Gastrocnemius medialis (tissue), 4 donors: ENCODE measurements around the gene APEH. TPM values are rescaled to one million over a fixed set of nuclear protein-coding genes. Genes with fewer than 3 reads are reported as not detected.
A peak's percentile ranks its signal among the peaks of the same experiment; 100 is the strongest.

Source experiments
- ATAC-seq, 2 donors: fragments of 150-250 bp; one replicate each; pipeline ENCODE4 v1.9.1; 2016
- DNase-seq, 2 donors: peaks; one replicate each; pipeline ENCODE4 v3.0.0-alpha.2; 2019
- H3K27ac ChIP-seq, 4 donors: fragments of 200-600 bp; sonication (generic); 1 replicate in 1 of 4; 2 replicates in 3 of 4; pipeline ENCODE4 v1.5.1; 2016 to 2018; ENCODE audit warnings: mild to moderate bottlenecking in 2 of 4, moderate library complexity in 1 of 4
- H3K27me3 ChIP-seq, 3 donors: fragments of 200-600 bp; sonication (generic) in 2 of 3; 1 replicate in 1 of 3; 2 replicates in 2 of 3; pipeline versions ENCODE4 v1.5.1 to v1.6.0; 2016 to 2019; ENCODE audit warnings: mild to moderate bottlenecking in 1 of 3, moderate library complexity in 1 of 3
- H3K36me3 ChIP-seq, 2 donors: fragments of 200-600 bp; sonication (generic) in 1 of 2; one replicate each; pipeline ENCODE4 v1.5.1; 2017 to 2018
- H3K4me1 ChIP-seq, 2 donors: fragments of 200-600 bp; sonication (generic) in 1 of 2; one replicate each; pipeline ENCODE4 v1.5.1; 2016 to 2017; ENCODE audit warnings: mild to moderate bottlenecking in 2 of 2
- H3K4me3 ChIP-seq, 4 donors: fragments of 200-600 bp; sonication (generic) in 3 of 4; 1 replicate in 1 of 4; 2 replicates in 3 of 4; pipeline ENCODE4 v1.5.1; 2016 to 2019; ENCODE audit warnings: mild to moderate bottlenecking in 2 of 4
- H3K9me3 ChIP-seq, 3 donors: fragments of 200-600 bp; sonication (generic) in 2 of 3; 1 replicate in 1 of 3; 2 replicates in 2 of 3; pipeline ENCODE4 v1.5.1; 2016 to 2019
- POLR2A ChIP-seq, 2 donors: fragments of 450-650 bp; IDR thresholded peaks; one replicate each; pipeline ENCODE4 v1.6.1; 2017; ENCODE audit warnings: antibody characterized with exemption in 2 of 2, mild to moderate bottlenecking in 2 of 2, moderate library complexity in 2 of 2
- in situ Hi-C, 4 donors: fragments of 200-750 bp; cut with MboI; loops; one replicate each; pipeline versions ENCODE4 v1.15.0 to v1.8.0; 2017; ENCODE audit warnings: low sequenced_read_pairs in 4 of 4
- intact Hi-C: fragments of 100-400 bp; cut with DNase I; formaldehyde crosslinking; loops from one replicate; pipeline ENCODE4 v1.15.1; 2023; ENCODE audit warnings: low total_unique reads
- total RNA-seq, 4 donors: library from RNA; depleted of rRNA; stranded (reverse); fragments of >200 nt; gene quantifications; one replicate each; pipeline versions ENCODE4 v1.1.0 to v1.2.3, GENCODE V29; 2016
- TF ChIP-seq, protein P1 (sequence below), 5 experiments: fragments of 450-650 bp in 3 of 5; fragments of 200-600 bp in 2 of 5; sonication (generic) in 2 of 5; IDR thresholded peaks in 4 of 5; conservative IDR thresholded peaks in 1 of 5; 1 replicate in 4 of 5; 2 replicates in 1 of 5; pipeline ENCODE4 v1.5.1; 2016 to 2019; ENCODE audit warnings: antibody characterized with exemption in 5 of 5, mild to moderate bottlenecking in 3 of 5, moderate library complexity in 3 of 5

Gene APEH
- total RNA-seq, 4 donors from 2014 or later = 103 to 140 (median 108) TPM

DNA sequence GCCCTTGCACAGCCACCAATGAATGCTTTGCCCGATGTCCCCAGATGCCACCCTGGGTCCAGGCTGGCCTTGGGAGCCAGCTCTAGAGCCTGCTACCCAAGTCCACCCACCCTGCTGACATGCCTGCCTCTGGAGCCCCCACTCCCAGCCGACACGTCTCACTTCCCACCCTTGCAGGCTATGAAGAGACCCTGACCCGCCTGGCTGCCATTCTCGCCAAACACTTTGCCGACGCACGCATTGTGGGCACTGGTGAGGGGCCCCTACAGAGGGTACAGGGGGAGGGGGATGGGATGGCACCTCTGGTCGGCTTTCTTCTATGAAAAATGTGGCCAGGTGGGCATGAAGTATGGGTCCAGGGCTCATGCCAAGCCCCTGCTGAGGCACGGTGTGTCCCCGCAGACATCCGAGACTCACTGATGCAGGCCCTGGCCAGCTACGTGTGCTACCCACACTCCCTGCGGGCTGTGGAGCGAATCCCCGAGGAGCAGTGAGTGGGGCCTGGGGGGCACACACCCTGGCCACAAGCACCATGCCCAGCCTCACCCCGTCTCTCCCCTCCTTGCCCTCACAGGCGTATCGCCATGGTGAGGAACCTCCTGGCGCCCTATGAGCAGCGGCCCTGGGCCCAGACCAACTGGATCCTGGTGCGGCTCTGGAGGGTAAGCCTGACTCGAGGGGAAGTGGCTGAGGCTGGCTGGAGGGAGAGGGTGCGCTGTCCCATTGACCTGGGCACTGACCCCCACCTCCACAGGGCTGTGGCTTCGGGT is 39.4 kb downstream of the APEH start:
- Histone ChIP-seq H3K27me3 (no peaks in the 10 kb centered on the region), H3K9me3 (no peaks in the 10 kb centered on the region), H3K4me3 (no peak overlapping the region), H3K27ac (peak overlapping the region in 2 of 4 donors; percentile 10 to 75), H3K36me3 (peaks cover 0 to 18% of the 10 kb centered on the region in 2 donors), H3K4me1 (peaks cover 7 to 22% of the 10 kb centered on the region in 2 donors)
- TF ChIP-seq POLR2A (IDR thresholded peaks at IDR 0.05) = no peak
- TF ChIP-seq, protein P1, sequence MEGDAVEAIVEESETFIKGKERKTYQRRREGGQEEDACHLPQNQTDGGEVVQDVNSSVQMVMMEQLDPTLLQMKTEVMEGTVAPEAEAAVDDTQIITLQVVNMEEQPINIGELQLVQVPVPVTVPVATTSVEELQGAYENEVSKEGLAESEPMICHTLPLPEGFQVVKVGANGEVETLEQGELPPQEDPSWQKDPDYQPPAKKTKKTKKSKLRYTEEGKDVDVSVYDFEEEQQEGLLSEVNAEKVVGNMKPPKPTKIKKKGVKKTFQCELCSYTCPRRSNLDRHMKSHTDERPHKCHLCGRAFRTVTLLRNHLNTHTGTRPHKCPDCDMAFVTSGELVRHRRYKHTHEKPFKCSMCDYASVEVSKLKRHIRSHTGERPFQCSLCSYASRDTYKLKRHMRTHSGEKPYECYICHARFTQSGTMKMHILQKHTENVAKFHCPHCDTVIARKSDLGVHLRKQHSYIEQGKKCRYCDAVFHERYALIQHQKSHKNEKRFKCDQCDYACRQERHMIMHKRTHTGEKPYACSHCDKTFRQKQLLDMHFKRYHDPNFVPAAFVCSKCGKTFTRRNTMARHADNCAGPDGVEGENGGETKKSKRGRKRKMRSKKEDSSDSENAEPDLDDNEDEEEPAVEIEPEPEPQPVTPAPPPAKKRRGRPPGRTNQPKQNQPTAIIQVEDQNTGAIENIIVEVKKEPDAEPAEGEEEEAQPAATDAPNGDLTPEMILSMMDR (IDR thresholded peaks at IDR 0.05 in 4 of 5, conservative IDR thresholded peaks at IDR 0.05 in 1 of 5) = no peak
- ATAC-seq (no peak), DNase-seq (peak in 1 of 2 donors; percentile 13)
- intact Hi-C loops (no loop called here), in situ Hi-C loops (no loop called here)

DNA sequence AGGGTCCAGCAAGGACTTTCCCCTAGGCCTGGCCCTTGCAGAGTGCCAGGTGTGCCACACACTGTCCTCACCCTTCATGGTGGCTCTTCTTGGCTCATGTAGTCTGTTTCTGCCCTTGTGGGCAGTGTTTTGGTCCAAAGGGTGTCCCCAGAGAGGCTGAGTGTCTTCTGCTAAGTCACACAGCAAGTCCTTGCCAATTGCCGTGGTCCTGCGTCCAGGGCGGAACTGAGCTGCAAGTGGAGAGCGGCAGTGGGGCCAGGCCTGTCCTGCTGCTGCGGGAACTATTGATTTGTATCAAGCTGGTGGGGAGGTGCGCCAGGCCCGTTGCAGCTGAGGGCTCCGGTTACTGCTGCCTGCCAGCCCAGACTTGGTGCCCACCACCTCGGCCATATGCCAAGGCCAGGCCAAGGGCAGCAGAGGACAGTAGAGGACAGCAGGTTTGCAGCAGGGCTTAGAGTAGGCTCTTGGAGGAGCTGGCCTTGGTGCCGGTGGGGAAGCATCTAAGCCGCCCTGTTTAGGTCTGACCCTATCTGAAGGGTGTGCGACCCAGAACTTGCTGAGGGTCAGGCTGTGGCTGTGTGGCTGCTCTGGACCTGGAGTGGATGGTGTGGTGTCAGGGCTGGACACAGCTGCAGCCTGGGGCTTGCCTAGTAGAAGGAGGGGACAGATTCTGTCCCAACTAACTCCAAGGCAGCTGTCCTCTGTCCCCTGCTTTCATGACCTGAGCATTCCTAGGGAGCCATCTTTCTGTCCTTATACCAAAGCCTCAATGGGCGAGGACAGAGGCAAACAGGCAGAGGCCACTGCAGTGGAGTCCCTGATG is 40.8 kb downstream of the APEH start:
- Histone ChIP-seq H3K27ac (peak overlapping the region in 2 of 4 donors; percentile 33 to 75), H3K27me3 (no peaks in the 10 kb centered on the region), H3K4me1 (peaks cover 14 to 36% of the 10 kb centered on the region in 2 donors), H3K36me3 (peaks cover 0 to 18% of the 10 kb centered on the region in 2 donors), H3K4me3 (no peak overlapping the region), H3K9me3 (no peaks in the 10 kb centered on the region)
- ATAC-seq (no peak), DNase-seq (no peak)
- TF ChIP-seq, protein P1 (IDR thresholded peaks at IDR 0.05 in 4 of 5, conservative IDR thresholded peaks at IDR 0.05 in 1 of 5) = no peak
- no peak for TF ChIP-seq POLR2A (IDR thresholded peaks at IDR 0.05)
- intact Hi-C loops (no loop called here), in situ Hi-C loops (no loop called here)

DNA sequence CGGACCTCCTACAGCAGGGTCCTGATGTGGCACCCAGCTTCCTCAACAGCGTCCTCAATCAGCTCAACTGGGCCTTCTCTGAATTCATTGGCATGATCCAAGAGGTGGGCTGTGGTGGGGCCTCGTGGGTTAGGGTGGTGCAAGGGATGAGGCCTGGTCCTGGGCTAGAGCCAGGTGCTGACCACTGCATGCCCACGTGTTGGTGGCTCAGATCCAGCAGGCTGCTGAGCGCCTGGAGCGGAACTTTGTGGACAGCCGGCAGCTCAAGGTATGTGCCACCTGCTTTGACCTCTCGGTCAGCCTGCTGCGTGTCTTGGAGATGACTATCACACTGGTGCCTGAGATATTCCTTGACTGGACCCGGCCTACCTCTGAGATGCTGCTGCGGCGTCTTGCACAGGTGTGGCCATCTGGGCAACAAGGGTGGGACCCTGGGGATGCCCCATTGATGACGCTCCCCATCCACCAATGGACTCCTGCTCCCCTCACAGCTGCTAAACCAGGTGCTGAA is 41.5 kb downstream of the APEH start:
- in situ Hi-C loops = no loop called here

DNA sequence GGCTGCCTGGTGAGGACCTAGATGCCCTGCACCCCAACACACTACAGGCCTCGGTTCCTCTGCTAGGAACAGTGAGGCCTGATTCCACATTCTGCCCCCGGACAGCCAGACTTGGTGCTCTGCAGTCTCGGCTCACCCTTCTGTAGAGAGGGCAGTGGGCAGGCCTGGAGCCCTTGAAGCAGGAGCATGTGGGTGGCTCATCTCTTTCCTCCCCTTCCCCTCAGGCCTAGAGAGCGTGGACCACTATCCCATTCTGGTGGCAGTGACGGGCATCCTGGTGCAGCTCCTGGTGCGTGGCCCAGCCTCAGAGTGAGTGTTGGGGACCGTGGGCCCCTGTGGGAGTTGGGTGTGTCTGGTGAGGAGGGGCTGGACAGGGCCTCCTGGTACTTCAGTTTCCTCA is 42.0 kb downstream of the APEH start:
- Histone ChIP-seq H3K36me3 (peaks cover 0 to 27% of the 10 kb centered on the region in 2 donors), H3K9me3 (no peaks in the 10 kb centered on the region), H3K27me3 (no peaks in the 10 kb centered on the region), H3K4me3 (no peak overlapping the region), H3K27ac (no peak overlapping the region), H3K4me1 (peaks cover 16 to 42% of the 10 kb centered on the region in 2 donors)
- intact Hi-C loops (no loop called here), in situ Hi-C loops (no loop called here)
- DNase-seq (no peak), ATAC-seq (no peak)
- no peak for TF ChIP-seq POLR2A (IDR thresholded peaks at IDR 0.05)
- TF ChIP-seq, protein P1 (IDR thresholded peaks at IDR 0.05 in 4 of 5, conservative IDR thresholded peaks at IDR 0.05 in 1 of 5) = no peak

More for the DNA sequence above, 41.5 kb downstream of the APEH start:
- Histone ChIP-seq H3K4me3 (no peak overlapping the region), H3K27ac (peak overlapping the region in 1 of 4 donors; percentile 75), H3K9me3 (no peaks in the 10 kb centered on the region), H3K27me3 (no peaks in the 10 kb centered on the region), H3K36me3 (peaks cover 0 to 22% of the 10 kb centered on the region in 2 donors), H3K4me1 (peaks cover 16 to 42% of the 10 kb centered on the region in 2 donors)
- TF ChIP-seq POLR2A (IDR thresholded peaks at IDR 0.05) = no peak
- TF ChIP-seq, protein P1 (IDR thresholded peaks at IDR 0.05 in 4 of 5, conservative IDR thresholded peaks at IDR 0.05 in 1 of 5) = no peak
- intact Hi-C loops = no loop called here
- no peak for ATAC-seq
- peak in 1 of 2 donors; percentile 17 for DNase-seq
